ENCODE measurements around the gene LNX2.

The LNX2 gene

DNA sequence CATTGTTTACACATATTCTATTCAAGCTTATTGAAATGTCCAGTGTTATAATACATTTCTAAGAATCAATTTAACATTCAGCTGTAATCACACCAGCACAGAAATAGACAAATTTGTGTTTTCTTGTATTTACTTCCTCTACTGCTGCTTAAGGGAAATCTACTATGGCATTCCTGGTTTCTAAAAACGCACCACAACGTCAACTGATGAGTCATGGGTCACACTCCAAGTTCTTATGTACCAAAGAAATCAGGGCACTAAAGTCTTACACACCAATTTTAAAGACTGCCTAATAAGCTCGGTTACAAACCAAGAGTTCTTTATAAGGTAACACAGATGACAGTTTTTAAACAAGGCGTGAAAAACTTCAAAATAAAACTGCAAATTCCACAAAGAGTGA, 13.2 kb downstream of the LNX2 start:
- DNase-seq (ENCODE audit: low read depth, low spot score): no peak

DNA sequence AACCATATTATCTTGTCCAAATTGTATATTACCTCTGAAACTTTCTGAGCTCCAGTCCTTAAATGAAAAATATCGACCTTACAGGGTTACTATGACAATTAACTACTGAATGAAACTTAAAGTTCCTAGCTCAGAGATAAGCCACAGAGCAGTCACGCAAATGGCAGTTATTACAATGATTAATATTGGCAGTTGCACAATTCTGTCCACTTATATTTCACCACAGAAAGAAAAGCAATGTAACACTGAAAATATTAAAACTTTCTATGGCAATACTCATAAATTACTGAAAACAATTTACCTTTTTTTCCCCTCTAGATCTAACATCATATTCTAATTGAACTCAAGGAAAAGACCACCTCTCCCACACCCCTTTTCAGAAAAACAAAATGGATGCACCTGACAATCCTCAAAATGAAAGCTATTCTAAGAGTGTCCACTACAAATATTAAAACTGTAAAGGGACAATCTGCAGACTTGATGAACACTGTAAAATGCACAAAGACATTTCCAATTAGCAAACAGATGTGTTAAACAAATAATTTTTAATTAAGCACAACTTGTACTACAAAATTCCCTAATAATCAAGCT, 14.6 kb downstream of the LNX2 start:
- no peak for DNase-seq (ENCODE audit: low read depth, low spot score)

- DNase-seq (ENCODE audit: low read depth, low spot score): no peak
These were observed 15.2 kb downstream of the LNX2 start for GRCh38 chr13:27605099-27605498.

- DNase-seq (ENCODE audit: low read depth, low spot score): no peak
These were observed 18.5 kb downstream of the LNX2 start for GRCh38 chr13:27601803-27602202.

GRCh38 chr13:27601208-27601607, 19.1 kb downstream of the LNX2 start:
- DNase-seq (ENCODE audit: low read depth, low spot score): no peak

DNA sequence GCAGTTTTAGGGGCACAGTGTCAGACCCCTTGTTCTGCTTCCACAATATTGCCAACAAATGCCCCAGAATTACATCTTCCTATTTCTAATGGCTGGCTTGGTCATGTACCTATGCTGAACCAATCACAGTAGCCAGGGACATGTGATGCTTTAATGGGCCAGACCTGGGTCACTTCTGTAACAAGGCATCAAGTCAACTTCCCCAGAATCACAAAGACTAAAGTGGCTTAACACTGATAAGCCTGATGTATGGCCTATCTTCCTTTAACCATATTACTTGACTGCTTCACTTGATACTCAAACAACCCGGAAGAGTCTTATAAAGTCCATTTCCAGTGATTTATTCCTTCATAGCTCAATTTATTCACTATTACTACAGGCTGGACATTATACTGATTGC, 19.6 kb downstream of the LNX2 start:
- no peak for DNase-seq (ENCODE audit: low read depth, low spot score)

GRCh38 chr13:27599845-27600553, 20.3 kb downstream of the LNX2 start:
- no peak for DNase-seq (ENCODE audit: low read depth, low spot score)

DNA sequence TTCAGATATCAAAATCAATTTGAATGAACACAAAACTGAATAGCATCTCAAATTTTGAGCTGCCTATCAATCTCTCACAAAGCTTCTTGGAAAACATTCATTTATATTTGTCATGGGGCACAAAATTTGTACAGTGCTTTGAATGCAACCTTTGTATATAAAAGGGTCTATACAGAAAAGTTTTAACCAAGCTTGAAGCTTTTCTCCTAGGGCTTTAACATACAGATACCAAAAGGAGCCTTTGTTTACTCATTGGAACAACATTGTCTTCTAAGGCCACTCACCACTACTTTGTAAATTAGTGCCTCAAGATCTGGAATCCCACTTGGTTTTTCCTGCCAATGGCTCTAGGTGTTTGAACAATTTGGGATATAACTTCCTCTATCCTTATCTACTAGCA, 21.2 kb downstream of the LNX2 start:
- no peak for DNase-seq (ENCODE audit: low read depth, low spot score)

DNA sequence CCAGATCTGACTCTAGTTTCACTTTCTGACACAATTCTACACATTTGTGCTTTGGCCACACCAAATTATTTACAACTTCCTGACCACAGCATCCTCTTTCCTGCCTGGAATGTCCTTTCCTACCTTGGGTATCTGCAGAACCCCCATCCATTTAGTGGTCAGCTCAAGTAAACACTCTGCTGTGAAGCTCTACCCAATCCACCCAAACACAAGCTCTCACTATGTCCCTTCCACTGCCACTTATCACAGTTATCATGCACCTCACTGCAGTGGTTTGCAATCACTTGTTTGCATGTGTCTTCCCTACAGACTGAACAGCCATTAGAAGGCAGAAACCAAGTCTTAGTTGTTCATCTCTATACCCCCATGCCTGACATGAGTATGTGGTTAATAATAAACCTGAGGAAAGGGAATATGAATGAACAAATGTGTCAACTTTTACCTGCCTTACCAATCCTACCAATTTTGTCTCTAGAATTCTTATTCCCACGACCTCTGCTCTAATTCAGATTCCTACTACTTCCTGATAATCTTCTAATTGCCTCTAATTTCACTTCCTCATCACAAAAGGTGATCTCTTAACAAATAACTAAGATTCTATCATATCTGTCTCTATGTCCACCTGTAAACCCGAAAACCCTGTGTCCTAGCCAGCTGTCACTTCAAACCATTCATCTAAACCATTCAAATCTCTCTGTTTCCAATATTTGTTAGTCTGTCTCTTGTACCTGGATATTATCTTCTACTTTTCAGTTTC, 25.1 kb downstream of the LNX2 start:
- DNase-seq (ENCODE audit: low read depth, low spot score): no peak

GRCh38 chr13:27593267-27593666, 27.1 kb downstream of the LNX2 start:
- no peak for DNase-seq (ENCODE audit: low read depth, low spot score)

GRCh38 chr13:27592865-27593264, 27.5 kb downstream of the LNX2 start:
- DNase-seq (ENCODE audit: low read depth, low spot score): no peak

- no peak for DNase-seq (ENCODE audit: low read depth, low spot score)
These were observed 31.9 kb downstream of the LNX2 start for GRCh38 chr13:27588405-27588804.

- no peak for DNase-seq (ENCODE audit: low read depth, low spot score)
These were observed 33.1 kb downstream of the LNX2 start for GRCh38 chr13:27587095-27587746.

GRCh38 chr13:27583645-27584044, 36.7 kb downstream of the LNX2 start:
- DNase-seq (ENCODE audit: low read depth, low spot score): no peak

DNA sequence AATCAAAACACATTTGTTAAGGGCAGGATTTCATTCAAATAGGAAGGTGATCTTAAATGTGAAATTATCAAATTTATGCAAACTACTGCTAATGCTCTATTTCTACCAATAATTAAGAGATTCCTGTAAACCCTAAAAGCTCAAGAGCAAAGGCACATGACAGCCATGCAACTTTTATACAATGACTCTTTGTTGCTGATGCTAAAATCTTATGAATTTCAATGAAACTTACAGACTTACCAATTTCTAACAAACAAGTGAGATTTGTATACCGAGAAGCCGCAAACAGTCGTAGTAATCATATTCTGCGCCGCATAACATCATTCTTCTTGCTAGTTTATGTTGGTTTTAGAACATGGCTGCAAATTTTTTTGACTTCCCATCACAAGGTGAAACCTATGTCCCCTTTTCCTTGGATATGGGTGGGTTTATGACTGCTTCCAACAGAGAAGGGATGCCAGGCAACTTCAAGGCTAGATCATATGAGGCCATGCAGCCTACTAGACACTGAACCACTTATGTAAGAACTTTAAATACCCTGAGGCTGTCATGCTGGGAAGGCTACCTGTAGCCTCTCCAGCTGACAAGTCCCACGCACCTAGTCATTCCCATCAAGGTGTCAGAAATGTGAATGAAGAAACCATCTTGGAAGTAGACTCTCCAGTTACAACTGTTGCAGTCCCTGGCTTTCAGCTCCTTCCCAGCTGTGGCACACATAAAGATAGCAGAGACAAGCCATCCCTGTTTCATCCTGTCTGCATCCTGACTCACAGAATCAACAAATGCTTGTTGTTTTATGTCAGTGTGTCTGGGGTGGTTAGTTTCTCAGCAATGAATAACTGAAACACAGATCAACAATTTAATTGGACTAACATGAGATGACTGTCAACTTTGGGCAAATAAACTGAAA, 42.0 kb downstream of the LNX2 start:
- no peak for DNase-seq (ENCODE audit: low read depth, low spot score)

GRCh38 chr13:27574661-27575060, 45.7 kb downstream of the LNX2 start:
- DNase-seq (ENCODE audit: low read depth, low spot score): no peak

DNA sequence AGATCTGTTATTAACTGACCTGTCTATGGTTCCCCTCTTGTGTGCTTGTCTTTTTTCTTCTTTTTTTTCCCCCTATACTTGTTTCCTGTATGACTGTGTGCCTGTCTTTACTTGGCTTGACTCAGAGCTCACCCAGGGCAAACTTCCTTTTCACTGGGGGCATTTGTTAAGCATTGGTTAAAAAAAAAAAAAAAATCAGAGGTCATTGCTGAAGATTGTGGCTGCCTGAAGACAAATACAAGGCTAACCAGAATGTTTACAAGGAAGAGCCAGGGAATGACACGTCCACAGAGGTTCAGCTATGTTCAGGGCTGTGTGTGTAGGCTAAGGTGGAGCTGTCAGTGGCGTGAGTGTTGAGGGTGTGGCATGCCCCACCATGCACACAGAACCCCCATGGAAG, 47.1 kb downstream of the LNX2 start:
- no peak for DNase-seq (ENCODE audit: low read depth, low spot score)

- DNase-seq (ENCODE audit: low read depth, low spot score): no peak
These were observed 48.0 kb downstream of the LNX2 start for GRCh38 chr13:27572234-27572901.

DNA sequence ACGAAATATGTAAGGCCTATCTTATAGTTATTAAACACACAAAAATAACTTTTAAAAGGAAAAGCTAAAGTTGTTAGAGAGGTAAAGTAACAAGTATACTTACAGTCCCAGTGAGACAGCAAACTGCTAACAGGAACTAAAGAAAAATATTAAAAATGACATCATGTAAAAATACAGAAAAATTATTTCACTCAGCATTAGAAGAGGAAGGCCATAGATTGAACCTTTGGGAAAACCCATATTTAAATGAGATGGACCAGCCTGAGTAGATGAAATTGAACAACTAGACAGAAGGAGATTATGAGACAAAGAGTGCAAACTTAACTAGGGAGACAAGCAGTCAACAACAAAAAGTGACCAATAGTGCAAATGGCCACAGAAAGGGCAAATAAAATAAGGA, 49.4 kb downstream of the LNX2 start:
- no peak for DNase-seq (ENCODE audit: low read depth, low spot score)

GRCh38 chr13:27569405-27569804, 50.9 kb downstream of the LNX2 start:
- no peak for DNase-seq (ENCODE audit: low read depth, low spot score)

GRCh38 chr13:27565818-27566217, 54.5 kb downstream of the LNX2 start:
- DNase-seq (ENCODE audit: low read depth, low spot score): no peak
